T-helper 2 cell treated with Interferon-gamma antibody and Interleukin-4, amounts not matched to agents 100 ng/mL and 5 ng/mL, for 36 hours (primary cell): Measurements from ENCODE around the gene CEP164. TPM values are rescaled to one million over a fixed set of nuclear protein-coding genes. Genes with fewer than 3 reads are reported as not detected.
"Not testable (repeated sequence)": the region's sequence is repeated elsewhere in the genome, so short reads cannot be mapped to it uniquely, and the experiment has no call there.

Experiments
- intact Hi-C: fragments of 100-400 bp; cut with micrococcal nuclease; formaldehyde crosslinking; loops from one replicate; pipeline ENCODE4 v1.15.1; 2023
- total RNA-seq: library from RNA; stranded (reverse); gene quantifications from 2 replicates; pipeline ENCODE4 v1.2.3, GENCODE V29; 2022

Gene CEP164
- total RNA-seq, 1 donor from 2014 or later = 42.0 TPM

GRCh38 chr11:117392001-117392690 is 64.5 kb downstream of the CEP164 start:
- intact Hi-C loops = no loop called here

- intact Hi-C loops = no loop called here
These were observed 65.3 kb downstream of the CEP164 start for GRCh38 chr11:117392979-117393378.

- intact Hi-C loops = no loop called here
These were observed 66.7 kb downstream of the CEP164 start for GRCh38 chr11:117394221-117394925.

GRCh38 chr11:117395476-117395875 is 67.8 kb downstream of the CEP164 start:
- intact Hi-C loops = no loop called here

GRCh38 chr11:117396970-117397369 is 69.3 kb downstream of the CEP164 start:
- intact Hi-C loops = no loop called here

- intact Hi-C loops = not testable (repeated sequence)
These were observed 71.0 kb downstream of the CEP164 start for GRCh38 chr11:117398618-117399017.

GRCh38 chr11:117399100-117399840 is 71.6 kb downstream of the CEP164 start:
- intact Hi-C loops = not testable (repeated sequence)

GRCh38 chr11:117405898-117406297 is 78.2 kb downstream of the CEP164 start:
- intact Hi-C loops = not testable (repeated sequence)

GRCh38 chr11:117407016-117407415 is 79.4 kb downstream of the CEP164 start:
- intact Hi-C loops = no loop called here

GRCh38 chr11:117408356-117408755 is 80.7 kb downstream of the CEP164 start:
- intact Hi-C loops = no loop called here

- intact Hi-C loops = no loop called here
These were observed 81.9 kb downstream of the CEP164 start for GRCh38 chr11:117409511-117409910.

GRCh38 chr11:117410238-117410637 is 82.6 kb downstream of the CEP164 start:
- intact Hi-C loops = no loop called here

GRCh38 chr11:117410861-117411710 is 83.4 kb downstream of the CEP164 start:
- intact Hi-C loops = no loop called here

GRCh38 chr11:117411736-117412135 is 84.1 kb downstream of the CEP164 start:
- intact Hi-C loops = no loop called here

GRCh38 chr11:117412176-117412575 is 84.5 kb downstream of the CEP164 start:
- intact Hi-C loops = no loop called here

- intact Hi-C loops = no loop called here
These were observed 85.1 kb downstream of the CEP164 start for GRCh38 chr11:117412653-117413275.

- intact Hi-C loops = no loop called here
These were observed 86.0 kb downstream of the CEP164 start for GRCh38 chr11:117413616-117414015.

GRCh38 chr11:117414724-117415123 is 87.1 kb downstream of the CEP164 start:
- intact Hi-C loops = no loop called here

- intact Hi-C loops = no loop called here
These were observed 87.8 kb downstream of the CEP164 start for GRCh38 chr11:117415358-117415896.

GRCh38 chr11:117417342-117417741 is 89.7 kb downstream of the CEP164 start:
- intact Hi-C loops = no loop called here

- intact Hi-C loops = no loop called here
These were observed 90.2 kb downstream of the CEP164 start for GRCh38 chr11:117417856-117418255.
